GM12878 (cell line): ENCODE data around the gene SAMD1. TPM values are rescaled to one million over a fixed set of nuclear protein-coding genes. Genes with fewer than 3 reads are reported as not detected.

Experiments used
- ATAC-seq: fragments of 200-7000 bp; cut with Tn5 transposase; 3 replicates; pipeline ENCODE4 v1.9.1; 2020; ENCODE audit warnings: mild to moderate bottlenecking, moderate library complexity
- BruUV-seq: library from RNA; stranded (reverse); fragments of 400-500 nt; replicated peaks from 2 replicates; lab custom pipeline; 2021; lab: Mats Ljungman, UMichigan
- CTCF ChIA-PET: fragments of 300-600 bp; sonication (Branson Sonifier 250); formaldehyde crosslinking; extraction: SDS; loops from one replicate; lab custom pipeline; 2021; ENCODE audit warnings: inconsistent platforms; lab: Yijun Ruan, JAX
- POLR2A ChIA-PET: fragments of 350-600 bp; formaldehyde crosslinking; extraction: SDS; loops from one replicate; lab custom pipeline; 2021; ENCODE audit warnings: inconsistent platforms; lab: Charles Lee
- RAD21 ChIA-PET: fragments of 300-600 bp; sonication (Branson Sonifier 250); formaldehyde crosslinking; loops from one replicate; lab custom pipeline; 2023; ENCODE audit warnings: antibody characterized with exemption; ENCODE audit not compliant: unreplicated experiment; lab: Charles Lee
- SMC1A ChIA-PET: fragments of 300-600 bp; sonication (Branson Sonifier 250); formaldehyde crosslinking; loops from one replicate; lab custom pipeline; 2023; ENCODE audit not compliant: unreplicated experiment, uncharacterized antibody; lab: Charles Lee
- DNase-seq: peaks from one replicate; pipeline ENCODE4 v3.0.0-alpha.2; 2011; ENCODE audit warnings: low read depth, low spot score
- FAIRE-seq: peaks from 3 replicates; lab custom pipeline; 2011; peaks lifted over from hg19 to GRCh38; lab: Jason Lieb, UNC
- H2AFZ ChIP-seq: 2 replicates; pipeline ENCODE4 v1.6.0; 2011; ENCODE audit warnings: low read depth, low read length, control low read depth; ENCODE audit not compliant: control insufficient read depth
- H3K27ac ChIP-seq: 2 replicates; pipeline ENCODE4 v1.5.1; 2011; ENCODE audit warnings: control low read depth; ENCODE audit not compliant: control insufficient read depth, insufficient read depth
- H3K27me3 ChIP-seq, 2 experiments: replicated peaks in 1 of 2; 2 replicates each; pipeline versions ENCODE4 v1.6.0 to v1.6.1; 2011; ENCODE audit warnings: low read length in 1 of 2; ENCODE audit not compliant: control insufficient read depth in 2 of 2, insufficient read depth in 2 of 2
- H3K36me3 ChIP-seq, 2 experiments: 2 replicates each; pipeline ENCODE4 v1.5.1; 2011; ENCODE audit warnings: low read length in 1 of 2; ENCODE audit not compliant: control insufficient read depth in 2 of 2, insufficient read depth in 2 of 2
- H3K4me1 ChIP-seq: 2 replicates; pipeline ENCODE4 v1.6.1; 2011; ENCODE audit warnings: mild to moderate bottlenecking, low read length, moderate library complexity, mixed read lengths; ENCODE audit not compliant: control insufficient read depth, insufficient read depth
- H3K4me2 ChIP-seq: 2 replicates; pipeline ENCODE4 v1.6.0; 2011; ENCODE audit warnings: control low read depth; ENCODE audit not compliant: control insufficient read depth, insufficient read depth
- H3K4me3 ChIP-seq: fragments of 200-600 bp; sonication (generic); 2 replicates; pipeline ENCODE4 v1.5.1; 2016
- H3K79me2 ChIP-seq: 2 replicates; pipeline ENCODE4 v1.6.0; 2011; ENCODE audit warnings: low read length; ENCODE audit not compliant: control insufficient read depth, insufficient read depth
- H3K9ac ChIP-seq: 2 replicates; pipeline ENCODE4 v1.8.0; 2011; ENCODE audit warnings: low read length, control low read depth, mixed read lengths; ENCODE audit not compliant: control insufficient read depth, insufficient read depth
- H3K9me3 ChIP-seq: replicated peaks from 3 replicates; pipeline ENCODE4 v1.5.1; 2011; ENCODE audit warnings: mild to moderate bottlenecking, low read length; ENCODE audit not compliant: control insufficient read depth, insufficient read depth
- H4K20me1 ChIP-seq: 2 replicates; pipeline ENCODE4 v1.6.0; 2011; ENCODE audit not compliant: control insufficient read depth, insufficient read depth
- CTCF ChIP-seq, 3 experiments: IDR thresholded peaks in 2 of 3; conservative IDR thresholded peaks in 1 of 3; 2 replicates each; pipeline ENCODE4 v1.5.1; 2011; ENCODE audit warnings: low read depth in 3 of 3, low read length in 3 of 3, mild to moderate bottlenecking in 3 of 3, control low read depth in 2 of 3, moderate library complexity in 2 of 3, inconsistent platforms in 1 of 3, mixed read lengths in 1 of 3; ENCODE audit not compliant: control insufficient read depth in 2 of 3, insufficient read depth in 1 of 3; ENCODE audit errors: extremely low read depth in 1 of 3
- E2F4 ChIP-seq: IDR thresholded peaks from 2 replicates; pipeline ENCODE4 v1.6.1; 2012; ENCODE audit warnings: low read depth, low read length, improper control_type of control experiment
- RAD21 ChIP-seq: IDR thresholded peaks from 2 replicates; pipeline ENCODE4 v1.6.1; 2011; ENCODE audit warnings: mild to moderate bottlenecking, low read depth, low read length, moderate library complexity; ENCODE audit not compliant: insufficient read depth
- RELB ChIP-seq: fragments of 450-650 bp; IDR thresholded peaks from 2 replicates; pipeline ENCODE4 v1.6.1; 2017; ENCODE audit warnings: low read depth, mild to moderate bottlenecking, moderate library complexity
- YY1 ChIP-seq: IDR thresholded peaks from 2 replicates; pipeline ENCODE4 v1.6.1; 2011; ENCODE audit warnings: low read depth, mild to moderate bottlenecking, low read length
- ZNF687 ChIP-seq: fragments of 450-650 bp; IDR thresholded peaks from 2 replicates; pipeline ENCODE4 v1.6.1; 2017; ENCODE audit warnings: mild to moderate bottlenecking, moderate library complexity
- WGBS: methylation state at CpG from one replicate; pipeline ENCODE4 v1.1.6; 2016; ENCODE audit warnings: low lambda C conversion rate; ENCODE audit not compliant: insufficient replicate concordance, insufficient coverage; ENCODE audit errors: missing lambda C conversion rate; 5-methylcytosine and 5-hydroxymethylcytosine counted together
- in situ Hi-C: fragments of 300-500 bp; cut with MboI; formaldehyde crosslinking; loops from 9 replicates; pipeline ENCODE4 v1.14.3; 2018; ENCODE audit warnings: mixed read lengths
- intact Hi-C: fragments of 100-400 bp; cut with micrococcal nuclease; formaldehyde crosslinking; loops from one replicate; pipeline ENCODE4 v1.14.2; 2022; ENCODE audit not compliant: unreplicated experiment
- polyA plus RNA-seq, 11 experiments: library from polyadenylated mRNA; depleted of rRNA in 4 of 11; unstranded in 6 of 11; stranded (reverse) in 5 of 11; fragments of >200 nt; fragmentation: Nextera tagmentation in 4 of 11; fragmentation: Illumina TruSeq in 1 of 11; extraction: Ambion mirVana in 4 of 11; extraction: Trizol in 1 of 11; gene quantifications; 1 replicate in 1 of 11; 2 replicates in 10 of 11; pipeline versions ENCODE4 v1.2.1 to v1.2.3, GENCODE V29; 2011 to 2016; ENCODE audit warnings: inconsistent platforms in 2 of 11, missing spikeins in 2 of 11, low read depth in 1 of 11
- total RNA-seq, 4 experiments: library from RNA; depleted of rRNA in 3 of 4; stranded (reverse); fragments of >200 nt in 3 of 4; fragmentation: Illumina TruSeq in 1 of 4; extraction: Trizol in 1 of 4; gene quantifications; 2 replicates each; pipeline versions ENCODE4 v1.2.1 to v1.2.3, GENCODE V29; 2013 to 2021

The SAMD1 gene
- total and polyA plus RNA-seq, 10 of the 15 experiments (the other 5 are each of a cell fraction or from before 2014, with no cell fraction given): 3.0 to 71.7 (median 19.3) TPM

- TF ChIP-seq ZNF687 (no peak), E2F4 (no peak)
- TF ChIP-seq, all 136 proteins: peak for 0
These were observed 30.8 kb downstream of the SAMD1 start (continued) for GRCh38 chr19:14059652-14060155.

- intact Hi-C loops: no loop called here
- DNase-seq: no peak
- in situ Hi-C loops: loop anchor here (25.0 kb wide), 1 partner anchor 772 kb away; no protein-coding TSS in a partner anchor
- Histone ChIP-seq H2AFZ (no peak overlapping the region), H3K27me3 (peaks cover 0 to 6% of the 10 kb centered on the region in 2 experiments), H3K9ac (no peak overlapping the region), H3K9me3 (no peaks in the 10 kb centered on the region), H3K36me3 (no peaks in the 10 kb centered on the region), H3K4me1 (no peaks in the 10 kb centered on the region), H3K27ac (no peak overlapping the region), H3K4me2 (no peak overlapping the region), H4K20me1 (no peaks in the 10 kb centered on the region; the same call in 1 of the 2 replicates), H3K79me2 (no peaks in the 10 kb centered on the region), H3K4me3 (no peak overlapping the region)
- ChIA-PET POLR2A (interaction anchor here (0.6 to 1.0 kb wide), 3 partner anchors 10 to 103 kb away, joined by 3 to 4 read pairs (median 3); no protein-coding TSS in a partner anchor), CTCF (interaction anchor here (0.6 to 5.3 kb wide), 43 partner anchors 11 to 627 kb away, joined by 3 to 110 read pairs (median 4); partner anchors contain the start of genes ASF1B, DCAF15, IL27RA and MISP3), SMC1A (interaction anchor here (1.1 to 2.6 kb wide), 10 partner anchors 11 to 179 kb away, joined by 3 to 20 read pairs (median 6); partner anchors contain the start of genes ASF1B, IL27RA and MISP3), RAD21 (interaction anchor here (0.7 to 2.1 kb wide), 10 partner anchors 10 to 180 kb away, joined by 3 to 12 read pairs (median 4); partner anchors contain the start of genes ASF1B, IL27RA and MISP3)
- peak; percentile 72 for ATAC-seq
- under 1% methylated on average over 15 of the region's 15 CpGs for WGBS
- TF ChIP-seq RELB (no peak), CTCF (IDR thresholded peaks at IDR 0.05 in 2 of 3, conservative IDR thresholded peaks at IDR 0.05 in 1 of 3; ENCODE audit: control insufficient read depth in 2 of 3, extremely low read depth in 1 of 3, insufficient read depth in 1 of 3, low read depth in 3 of 3, low read length in 3 of 3) (peak; percentile 63 to 87 (median 75)), RAD21 (peak; percentile 36; the same call in 1 of the 2 replicates), YY1 (0 out of 2 replicates have a peak, but pooled peaks have one; percentile 30)
- no peak for FAIRE-seq
- no TSS peak for BruUV-seq
These were observed 31.5 kb downstream of the SAMD1 start for GRCh38 chr19:14059093-14059480.
